Activated CD8-positive, alpha-beta memory T cell treated with anti-CD3 and anti-CD28 coated beads for 1 hour (primary cell): ENCODE measurements around the gene BOLA1.
"Not testable (repeated sequence)": the region's sequence is repeated elsewhere in the genome, so short reads cannot be mapped to it uniquely, and the experiment has no call there.

Experiments
- DNase-seq, 2 donors: peaks; one replicate each; pipeline ENCODE4 v3.0.0-alpha.2; 2020; ENCODE audit warnings: low read depth in 1 of 2; ENCODE audit errors: extremely low read depth in 1 of 2

Gene BOLA1

GRCh38 chr1:149899460-149900284, at the start of gene BOLA1:
TSS of gene BOLA1 (plus strand) at chr1:149899568. CDS start at chr1:149900060, 492 bp downstream.
- DNase-seq: peak; percentile 39 to 69

- no peak for DNase-seq
Measured at GRCh38 chr1:149849947-149850360, 49.4 kb upstream of the BOLA1 start.

GRCh38 chr1:149850732-149851345, 48.5 kb upstream of the BOLA1 start:
- not testable (repeated sequence) for DNase-seq

GRCh38 chr1:149851585-149852213, 47.7 kb upstream of the BOLA1 start:
- not testable (repeated sequence) for DNase-seq

GRCh38 chr1:149852263-149852662, 47.1 kb upstream of the BOLA1 start:
- DNase-seq: not testable (repeated sequence)

GRCh38 chr1:149860271-149860670, 39.1 kb upstream of the BOLA1 start:
- not testable (repeated sequence) for DNase-seq

- DNase-seq: not testable (repeated sequence)
Measured at GRCh38 chr1:149860684-149861496, 38.5 kb upstream of the BOLA1 start.

GRCh38 chr1:149861497-149862054, 37.8 kb upstream of the BOLA1 start:
- not testable (repeated sequence) for DNase-seq

- DNase-seq: not testable (repeated sequence)
Measured at GRCh38 chr1:149866887-149867286, 32.5 kb upstream of the BOLA1 start.

- not testable (repeated sequence) for DNase-seq
Measured at GRCh38 chr1:149873060-149873459, 26.3 kb upstream of the BOLA1 start.

GRCh38 chr1:149877211-149877946, 22.0 kb upstream of the BOLA1 start:
- no peak for DNase-seq

GRCh38 chr1:149879556-149879955, 19.8 kb upstream of the BOLA1 start:
- no peak for DNase-seq

GRCh38 chr1:149881876-149882275, 17.5 kb upstream of the BOLA1 start:
- DNase-seq: no peak

- no peak for DNase-seq
Measured at GRCh38 chr1:149883598-149884247, 15.6 kb upstream of the BOLA1 start.

- DNase-seq: no peak
Measured at GRCh38 chr1:149884433-149885338, 14.7 kb upstream of the BOLA1 start.

- DNase-seq: peak in 1 of 2 donors; percentile 24
Measured at GRCh38 chr1:149885339-149886120, 13.8 kb upstream of the BOLA1 start.

- DNase-seq: not testable (repeated sequence)
Measured at GRCh38 chr1:149886121-149886395, 13.3 kb upstream of the BOLA1 start.
